Neuronal stem cell (in vitro differentiated cells): ENCODE data around the gene RFX8.

ENCODE experiments used
- DNase-seq: peaks from one replicate; pipeline ENCODE4 v3.0.0-alpha.2; 2013; ENCODE audit warnings: low spot score
- H2AFZ ChIP-seq: one replicate; pipeline ENCODE4 v1.6.1; 2013; ENCODE audit warnings: mild to moderate bottlenecking, low read length, inconsistent platforms
- H2AK5ac ChIP-seq: 2 replicates; pipeline ENCODE4 v1.6.1; 2013; ENCODE audit warnings: low read depth, mild to moderate bottlenecking, inconsistent platforms, low read length, moderate library complexity, mixed read lengths
- H2BK120ac ChIP-seq: 2 replicates; pipeline ENCODE4 v1.6.1; 2013; ENCODE audit warnings: low read depth, mild to moderate bottlenecking, inconsistent platforms, low read length, moderate library complexity, mixed read lengths
- H2BK12ac ChIP-seq: one replicate; pipeline ENCODE4 v1.6.1; 2013; ENCODE audit warnings: low read length, inconsistent platforms
- H2BK15ac ChIP-seq: 2 replicates; pipeline ENCODE4 v1.6.1; 2013; ENCODE audit warnings: mild to moderate bottlenecking, low read length, inconsistent platforms, mixed read lengths
- H2BK5ac ChIP-seq: one replicate; pipeline ENCODE4 v1.6.1; 2013; ENCODE audit warnings: inconsistent platforms, mild to moderate bottlenecking, low read length, moderate library complexity
- H3K14ac ChIP-seq: one replicate; pipeline ENCODE4 v1.6.1; 2013; ENCODE audit warnings: low read length, inconsistent platforms
- H3K18ac ChIP-seq: 2 replicates; pipeline ENCODE4 v1.6.1; 2013; ENCODE audit warnings: low read length, inconsistent platforms
- H3K23ac ChIP-seq: 2 replicates; pipeline ENCODE4 v1.6.1; 2013; ENCODE audit warnings: low read depth, mild to moderate bottlenecking, mixed read lengths, low read length, inconsistent platforms; ENCODE audit not compliant: poor library complexity
- H3K27ac ChIP-seq: replicated peaks from 3 replicates; pipeline ENCODE4 v1.5.1; 2013; ENCODE audit warnings: low read length, inconsistent platforms
- H3K27me3 ChIP-seq, 3 experiments: 2 replicates each; pipeline ENCODE4 v1.6.1; 2013; ENCODE audit warnings: low read length in 3 of 3, mild to moderate bottlenecking in 2 of 3, inconsistent platforms in 1 of 3, low read depth in 1 of 3, mixed read lengths in 1 of 3, moderate library complexity in 1 of 3; ENCODE audit not compliant: control insufficient read depth in 3 of 3, insufficient read depth in 3 of 3
- H3K36me3 ChIP-seq, 2 donors: replicated peaks in 1 of 2; 2 replicates each; pipeline ENCODE4 v1.6.1; 2013; ENCODE audit warnings: low read length in 2 of 2; ENCODE audit not compliant: control insufficient read depth in 2 of 2, insufficient read depth in 2 of 2
- H3K4ac ChIP-seq: 2 replicates; pipeline ENCODE4 v1.6.1; 2013; ENCODE audit warnings: inconsistent platforms, mild to moderate bottlenecking, low read length, moderate library complexity
- H3K4me1 ChIP-seq, 2 donors: 1 replicate in 1 of 2; 2 replicates in 1 of 2; pipeline ENCODE4 v1.6.1; 2013; ENCODE audit warnings: low read length in 2 of 2, low read depth in 1 of 2; ENCODE audit not compliant: control insufficient read depth in 2 of 2, insufficient read depth in 1 of 2
- H3K4me2 ChIP-seq: one replicate; pipeline ENCODE4 v1.6.1; 2013; ENCODE audit warnings: mild to moderate bottlenecking, low read length, inconsistent platforms; ENCODE audit not compliant: insufficient read depth, poor library complexity, severe bottlenecking
- H3K4me3 ChIP-seq, 2 donors: 2 replicates each; pipeline ENCODE4 v1.5.1; 2013; ENCODE audit warnings: low read length in 2 of 2, mild to moderate bottlenecking in 2 of 2, inconsistent platforms in 1 of 2, moderate library complexity in 1 of 2
- H3K79me1 ChIP-seq: one replicate; pipeline ENCODE4 v1.6.1; 2013; ENCODE audit warnings: low read depth, mild to moderate bottlenecking, inconsistent platforms, low read length, moderate library complexity
- H3K9ac ChIP-seq: one replicate; pipeline ENCODE4 v1.6.1; 2013; ENCODE audit warnings: mild to moderate bottlenecking, low read depth, low read length, inconsistent platforms; ENCODE audit not compliant: poor library complexity
- H3K9me3 ChIP-seq, 2 donors: replicated peaks in 1 of 2; 2 replicates each; pipeline versions ENCODE3 to v1.6.1; 2013; ENCODE audit warnings: low read length in 2 of 2, mild to moderate bottlenecking in 2 of 2, inconsistent platforms in 1 of 2, low read depth in 1 of 2, mixed read lengths in 1 of 2, moderate library complexity in 1 of 2; ENCODE audit not compliant: control insufficient read depth in 2 of 2, insufficient read depth in 1 of 2
- H4K8ac ChIP-seq: one replicate; pipeline ENCODE4 v1.6.1; 2013; ENCODE audit warnings: low read depth, mild to moderate bottlenecking, inconsistent platforms, low read length, moderate library complexity
- H4K91ac ChIP-seq: one replicate; pipeline ENCODE4 v1.6.1; 2013; ENCODE audit warnings: low read length, low read depth, mild to moderate bottlenecking, inconsistent platforms; ENCODE audit not compliant: poor library complexity
- WGBS, 2 donors: extraction: QIAGEN DNeasy Blood & Tissue Kit; methylation state at CpG; one replicate each; pipeline ENCODE4 v1.1.7; 2013; ENCODE audit warnings: missing lambda C conversion rate in 2 of 2, mixed read lengths in 1 of 2; ENCODE audit not compliant: insufficient read length in 2 of 2, insufficient replicate concordance in 1 of 2; ENCODE audit errors: extremely low coverage in 2 of 2; 5-methylcytosine and 5-hydroxymethylcytosine counted together

Gene RFX8

GRCh38 chr2:101432411-101433181, 42.3 kb downstream of the RFX8 start:
- no peak overlapping the region for H3K27ac ChIP-seq
- whole genome bisulfite sequencing, 2 donors, result no CpG with 5 or more reads among the region's 20 CpGs
- H4K8ac ChIP-seq, result no peak overlapping the region
- no peak overlapping the region for H3K4ac ChIP-seq
- no peak overlapping the region for H2BK120ac ChIP-seq
- H3K4me2 ChIP-seq, result no peak overlapping the region
- no peaks in the 10 kb centered on the region for H3K79me1 ChIP-seq
- no peak overlapping the region for H2BK5ac ChIP-seq
- peak overlapping the region; percentile 55 for H3K18ac ChIP-seq
- H4K91ac ChIP-seq, result no peak overlapping the region
- H2BK12ac ChIP-seq, result no peak overlapping the region
- H3K36me3 ChIP-seq, result no peaks in the 10 kb centered on the region
- H3K4me3 ChIP-seq, result no peak overlapping the region
- H2AK5ac ChIP-seq, result no peak overlapping the region
- no peak overlapping the region for H3K14ac ChIP-seq
- H3K9me3 ChIP-seq, result no peaks in the 10 kb centered on the region
- peaks cover 0 to 10% of the 10 kb centered on the region in 2 donors for H3K4me1 ChIP-seq
- no peak overlapping the region for H2BK15ac ChIP-seq
- DNase-seq, result no peak
- peaks cover 0 to 14% (median 0%) of the 10 kb centered on the region in 3 experiments for H3K27me3 ChIP-seq
- no peak overlapping the region for H3K23ac ChIP-seq
- no peak overlapping the region for H2AFZ ChIP-seq
- H3K9ac ChIP-seq, result no peak overlapping the region

GRCh38 chr2:101431486-101431885, 43.4 kb downstream of the RFX8 start:
- H2BK120ac ChIP-seq, result no peak overlapping the region
- no peak overlapping the region for H3K18ac ChIP-seq
- H3K4me2 ChIP-seq, result no peak overlapping the region
- no peak overlapping the region for H3K9ac ChIP-seq
- no peaks in the 10 kb centered on the region for H3K79me1 ChIP-seq
- no peak for DNase-seq
- no peak overlapping the region for H3K27ac ChIP-seq
- no peaks in the 10 kb centered on the region for H3K9me3 ChIP-seq
- H3K4me3 ChIP-seq, result no peak overlapping the region
- no peak overlapping the region for H2AK5ac ChIP-seq
- H3K27me3 ChIP-seq, result peaks cover 0 to 14% (median 0%) of the 10 kb centered on the region in 3 experiments
- no peak overlapping the region for H4K91ac ChIP-seq
- no peak overlapping the region for H2BK5ac ChIP-seq
- H2AFZ ChIP-seq, result no peak overlapping the region
- no peak overlapping the region for H2BK12ac ChIP-seq
- no peak overlapping the region for H2BK15ac ChIP-seq
- no CpG with 5 or more reads among the region's 4 CpGs for WGBS, 2 donors
- H3K4me1 ChIP-seq, result peaks cover 0 to 10% of the 10 kb centered on the region in 2 donors
- no peak overlapping the region for H3K23ac ChIP-seq
- H4K8ac ChIP-seq, result no peak overlapping the region
- H3K36me3 ChIP-seq, result no peaks in the 10 kb centered on the region
- no peak overlapping the region for H3K4ac ChIP-seq
- H3K14ac ChIP-seq, result no peak overlapping the region

GRCh38 chr2:101430156-101430555, 44.8 kb downstream of the RFX8 start:
- no peak overlapping the region for H2BK5ac ChIP-seq
- no peak overlapping the region for H3K4me3 ChIP-seq
- H3K36me3 ChIP-seq, result no peaks in the 10 kb centered on the region
- no peaks in the 10 kb centered on the region for H3K79me1 ChIP-seq
- H3K9me3 ChIP-seq, result no peaks in the 10 kb centered on the region
- H3K27me3 ChIP-seq, result peaks cover 0 to 14% (median 0%) of the 10 kb centered on the region in 3 experiments
- no peak overlapping the region for H2BK15ac ChIP-seq
- H3K27ac ChIP-seq, result no peak overlapping the region
- H2AFZ ChIP-seq, result no peak overlapping the region
- H2AK5ac ChIP-seq, result no peak overlapping the region
- no peak overlapping the region for H4K8ac ChIP-seq
- H3K4me1 ChIP-seq, result peaks cover 0 to 7% of the 10 kb centered on the region in 2 donors
- no peak overlapping the region for H3K23ac ChIP-seq
- DNase-seq, result no peak
- WGBS, 2 donors, result no CpG with 5 or more reads among the region's 2 CpGs
- H2BK12ac ChIP-seq, result no peak overlapping the region
- no peak overlapping the region for H2BK120ac ChIP-seq
- H3K4ac ChIP-seq, result no peak overlapping the region
- H3K18ac ChIP-seq, result no peak overlapping the region
- no peak overlapping the region for H3K9ac ChIP-seq
- H3K14ac ChIP-seq, result no peak overlapping the region
- no peak overlapping the region for H3K4me2 ChIP-seq
- no peak overlapping the region for H4K91ac ChIP-seq

GRCh38 chr2:101429453-101429852, 45.5 kb downstream of the RFX8 start:
- Histone ChIP-seq H3K9me3 (no peaks in the 10 kb centered on the region), H3K23ac (no peak overlapping the region), H3K4ac (no peak overlapping the region), H2BK15ac (no peak overlapping the region), H3K4me1 (peaks cover 0 to 2% of the 10 kb centered on the region in 2 donors), H2AFZ (no peak overlapping the region), H3K14ac (no peak overlapping the region), H4K8ac (no peak overlapping the region), H3K27ac (no peak overlapping the region), H3K4me2 (no peak overlapping the region), H2BK12ac (no peak overlapping the region), H3K79me1 (no peaks in the 10 kb centered on the region), H3K18ac (no peak overlapping the region), H4K91ac (no peak overlapping the region), H3K9ac (no peak overlapping the region), H2BK5ac (no peak overlapping the region), H2AK5ac (no peak overlapping the region), H2BK120ac (no peak overlapping the region), H3K27me3 (peaks cover 0 to 10% (median 0%) of the 10 kb centered on the region in 3 experiments), H3K4me3 (no peak overlapping the region), H3K36me3 (no peaks in the 10 kb centered on the region)
- DNase-seq, result no peak
- WGBS, 2 donors, result no CpG with 5 or more reads among the region's 6 CpGs
